Measurements from ENCODE around the gene HBA1. TPM values are rescaled to one million over a fixed set of nuclear protein-coding genes. Genes with fewer than 3 reads are reported as not detected.

The HBA1 gene
- total and polyA plus RNA-seq, 7 experiments from 2014 or later = 1.1 to 33.5 (median 2.2) TPM; not detected in 4

- ChIA-PET POLR2A (no interaction called here), CTCF (interaction anchor here (0.6 kb wide), 1 partner anchor 71 kb away, joined by 3 read pairs; no protein-coding TSS in a partner anchor)
- H3K36me3 ChIP-seq (ENCODE audit: control insufficient read depth in 2 of 3, insufficient read depth in 3 of 3, low read length in 3 of 3) = no peaks in the 10 kb centered on the region
- peaks cover 20 to 28% of the 10 kb centered on the region in 2 donors for H3K27me3 ChIP-seq (ENCODE audit: control insufficient read depth in 2 of 2, insufficient read depth in 2 of 2, low read length in 2 of 2)
- no peaks in the 10 kb centered on the region for H3K36me3 Mint-ChIP-seq
- ATAC-seq = no peak
- H3K27me3 Mint-ChIP-seq = peaks cover 29 to 59% (median 36%) of the 10 kb centered on the region in 5 donors
- peaks cover 3 to 9% of the 10 kb centered on the region in 2 donors for H3K4me1 ChIP-seq (ENCODE audit: control insufficient read depth in 2 of 2, insufficient read depth in 2 of 2, low read length in 2 of 2)
- peaks cover 0 to 17% (median 11%) of the 10 kb centered on the region in 7 donors for H3K4me1 Mint-ChIP-seq
- intact Hi-C loops (cut with micrococcal nuclease) = no loop called here
- no peak overlapping the region for H3K27ac Mint-ChIP-seq
- no peak overlapping the region for H3K27ac ChIP-seq (ENCODE audit: low read depth, low read length)
- no peak for DNase-seq
- peaks cover 0 to 1% (median 0%) of the 10 kb centered on the region in 11 donors for H3K9me3 Mint-ChIP-seq
- H3K4me3 Mint-ChIP-seq = peak overlapping the region in 4 of 10 donors; percentile 42 to 59 (median 44)
- no peak overlapping the region for H3K4me3 ChIP-seq (ENCODE audit: low read length)
- no peaks in the 10 kb centered on the region for H3K9me3 ChIP-seq (ENCODE audit: control insufficient read depth in 2 of 3, low read length in 3 of 3)
Measured at GRCh38 chr16:177981-178667, 1.6 kb downstream of the HBA1 start.

- H3K27ac Mint-ChIP-seq = no peak overlapping the region
- intact Hi-C loops (cut with micrococcal nuclease) = no loop called here
- peaks cover 3 to 9% of the 10 kb centered on the region in 2 donors for H3K4me1 ChIP-seq (ENCODE audit: control insufficient read depth in 2 of 2, insufficient read depth in 2 of 2, low read length in 2 of 2)
- peaks cover 29 to 54% (median 34%) of the 10 kb centered on the region in 5 donors for H3K27me3 Mint-ChIP-seq
- CTCF ChIA-PET = interaction anchor here (0.6 kb wide), 1 partner anchor 71 kb away, joined by 3 read pairs; no protein-coding TSS in a partner anchor
- H3K36me3 Mint-ChIP-seq = no peaks in the 10 kb centered on the region
- H3K4me1 Mint-ChIP-seq = peaks cover 0 to 17% (median 11%) of the 10 kb centered on the region in 7 donors
- peaks cover 0 to 1% (median 0%) of the 10 kb centered on the region in 11 donors for H3K9me3 Mint-ChIP-seq
- H3K36me3 ChIP-seq (ENCODE audit: control insufficient read depth in 2 of 3, insufficient read depth in 3 of 3, low read length in 3 of 3) = no peaks in the 10 kb centered on the region
- H3K4me3 ChIP-seq (ENCODE audit: low read length) = no peak overlapping the region
- H3K4me3 Mint-ChIP-seq = peak overlapping the region in 1 of 10 donors; percentile 45
- DNase-seq (no peak), ATAC-seq (no peak)
- POLR2A ChIA-PET = no interaction called here
- no peaks in the 10 kb centered on the region for H3K9me3 ChIP-seq (ENCODE audit: control insufficient read depth in 2 of 3, low read length in 3 of 3)
- no peak overlapping the region for H3K27ac ChIP-seq (ENCODE audit: low read depth, low read length)
- peaks cover 20 to 28% of the 10 kb centered on the region in 2 donors for H3K27me3 ChIP-seq (ENCODE audit: control insufficient read depth in 2 of 2, insufficient read depth in 2 of 2, low read length in 2 of 2)
Measured at GRCh38 chr16:178668-179015, 2.2 kb downstream of the HBA1 start.

GRCh38 chr16:179211-180092 lies 3.0 kb downstream of the HBA1 start:
- Mint-ChIP-seq H3K36me3 (no peaks in the 10 kb centered on the region), H3K4me1 (peaks cover 0 to 17% (median 9%) of the 10 kb centered on the region in 7 donors), H3K27ac (no peak overlapping the region), H3K4me3 (peak overlapping the region; percentile 23 to 75 (median 45)), H3K27me3 (peaks cover 26 to 49% (median 32%) of the 10 kb centered on the region in 5 donors), H3K9me3 (peaks cover 0 to 1% (median 0%) of the 10 kb centered on the region in 11 donors)
- Histone ChIP-seq H3K4me3 (ENCODE audit: low read length) (no peak overlapping the region), H3K36me3 (ENCODE audit: control insufficient read depth in 2 of 3, insufficient read depth in 3 of 3, low read length in 3 of 3) (no peaks in the 10 kb centered on the region), H3K9me3 (ENCODE audit: control insufficient read depth in 2 of 3, low read length in 3 of 3) (no peaks in the 10 kb centered on the region), H3K4me1 (ENCODE audit: control insufficient read depth in 2 of 2, insufficient read depth in 2 of 2, low read length in 2 of 2) (peaks cover 3 to 9% of the 10 kb centered on the region in 2 donors), H3K27ac (ENCODE audit: low read depth, low read length) (no peak overlapping the region), H3K27me3 (ENCODE audit: control insufficient read depth in 2 of 2, insufficient read depth in 2 of 2, low read length in 2 of 2) (peaks cover 20 to 28% of the 10 kb centered on the region in 2 donors)
- intact Hi-C loops (cut with micrococcal nuclease) = loop anchor here (1.0 to 2.0 kb wide), 6 partner anchors 41 to 183 kb away; partner anchors contain the start of genes AXIN1 (in 1 of the 2) and NPRL3 (in 1 of the 2)
- ChIA-PET POLR2A (interaction anchor here (1.2 kb wide), 1 partner anchor 48 kb away, joined by 4 read pairs; no protein-coding TSS in a partner anchor), CTCF (interaction anchor here (0.6 to 1.4 kb wide), 4 partner anchors 54 to 113 kb away, joined by 3 to 5 read pairs (median 4); no protein-coding TSS in a partner anchor)
- DNase-seq (no peak), ATAC-seq (no peak)

- DNase-seq = peak in 5 of 9 donors; percentile 25 to 53 (median 30)
- H3K4me3 ChIP-seq (ENCODE audit: low read length) = peak within 1 kb of the TSS; percentile 47
- peak within 1 kb of the TSS; percentile 30 to 75 (median 56) for H3K4me3 Mint-ChIP-seq
- peaks cover 3 to 9% of the 10 kb centered on the region in 2 donors for H3K4me1 ChIP-seq (ENCODE audit: control insufficient read depth in 2 of 2, insufficient read depth in 2 of 2, low read length in 2 of 2)
- no peak within 1 kb of the TSS for H3K27ac ChIP-seq (ENCODE audit: low read depth, low read length)
- peaks cover 0 to 9% (median 5%) of the 10 kb centered on the region in 7 donors for H3K4me1 Mint-ChIP-seq
- peak; percentile 14 for ATAC-seq
- intact Hi-C loops (cut with micrococcal nuclease) = loop anchor here (1.0 to 2.0 kb wide), 6 partner anchors 41 to 183 kb away; partner anchors contain the start of genes AXIN1 (in 1 of the 2) and NPRL3 (in 1 of the 2)
- H3K27me3 ChIP-seq (ENCODE audit: control insufficient read depth in 2 of 2, insufficient read depth in 2 of 2, low read length in 2 of 2) = peaks cover 20 to 27% of the 10 kb centered on the region in 2 donors
- no peaks in the 10 kb centered on the region for H3K36me3 ChIP-seq (ENCODE audit: control insufficient read depth in 2 of 3, insufficient read depth in 3 of 3, low read length in 3 of 3)
- CTCF ChIA-PET = interaction anchor here (0.6 to 1.4 kb wide), 3 partner anchors 25 to 114 kb away, joined by 4 to 5 read pairs (median 4); no protein-coding TSS in a partner anchor
- H3K9me3 Mint-ChIP-seq = peaks cover 0 to 1% (median 0%) of the 10 kb centered on the region in 11 donors
- H3K9me3 ChIP-seq (ENCODE audit: control insufficient read depth in 2 of 3, low read length in 3 of 3) = no peaks in the 10 kb centered on the region
- peaks cover 0 to 2% (median 0%) of the 10 kb centered on the region in 5 donors for H3K36me3 Mint-ChIP-seq
- H3K27me3 Mint-ChIP-seq = peaks cover 19 to 41% (median 24%) of the 10 kb centered on the region in 5 donors
- no peak within 1 kb of the TSS for H3K27ac Mint-ChIP-seq
- POLR2A ChIA-PET = interaction anchor here (0.6 to 1.2 kb wide), 3 partner anchors 47 to 221 kb away, joined by 4 to 5 read pairs (median 4); partner anchors contain the start of genes DECR2 and LUC7L
Measured at GRCh38 chr16:180101-180675, 3.7 kb downstream of the HBA1 start, which contains the start of gene HBQ1. Gene HBQ1 (plus strand): TSS chr16:180459. CDS start chr16:180487, 28 bp downstream.

GRCh38 chr16:180681-181564 lies 4.4 kb downstream of the HBA1 start:
- POLR2A ChIA-PET = interaction anchor here (0.6 to 1.2 kb wide), 6 partner anchors 43 to 1660 kb away, joined by 3 to 5 read pairs (median 4); partner anchors contain the start of genes DECR2 and LUC7L
- peak overlapping the region; percentile 47 for H3K4me3 ChIP-seq (ENCODE audit: low read length)
- H3K4me1 ChIP-seq (ENCODE audit: control insufficient read depth in 2 of 2, insufficient read depth in 2 of 2, low read length in 2 of 2) = peaks cover 3 to 9% of the 10 kb centered on the region in 2 donors
- peak; percentile 96 for ATAC-seq
- no peaks in the 10 kb centered on the region for H3K36me3 ChIP-seq (ENCODE audit: control insufficient read depth in 2 of 3, insufficient read depth in 3 of 3, low read length in 3 of 3)
- Mint-ChIP-seq H3K9me3 (peaks cover 0 to 1% (median 0%) of the 10 kb centered on the region in 11 donors), H3K36me3 (peaks cover 0 to 5% (median 0%) of the 10 kb centered on the region in 5 donors), H3K27ac (no peak overlapping the region), H3K27me3 (peaks cover 13 to 34% (median 19%) of the 10 kb centered on the region in 5 donors), H3K4me3 (peak overlapping the region in 8 of 10 donors; percentile 30 to 69 (median 57)), H3K4me1 (peaks cover 0 to 9% (median 4%) of the 10 kb centered on the region in 7 donors)
- DNase-seq = peak in 8 of 9 donors; percentile 73 to 91 (median 84)
- intact Hi-C loops (cut with micrococcal nuclease) = loop anchor here (1.0 to 2.0 kb wide), 10 partner anchors 27 to 182 kb away; partner anchors contain the start of genes AXIN1 (in 1 of the 2) and NPRL3 (in 1 of the 2)
- H3K27me3 ChIP-seq (ENCODE audit: control insufficient read depth in 2 of 2, insufficient read depth in 2 of 2, low read length in 2 of 2) = peaks cover 20 to 23% of the 10 kb centered on the region in 2 donors
- CTCF ChIA-PET = interaction anchor here (0.6 to 1.7 kb wide), 7 partner anchors 10 to 115 kb away, joined by 4 to 9 read pairs (median 5); no protein-coding TSS in a partner anchor
- no peaks in the 10 kb centered on the region for H3K9me3 ChIP-seq (ENCODE audit: control insufficient read depth in 2 of 3, low read length in 3 of 3)
- no peak overlapping the region for H3K27ac ChIP-seq (ENCODE audit: low read depth, low read length)
